GM23338 (cell line): ENCODE data around the gene CORO1C.

Experiments
- CREB1 ChIP-seq: fragments of 250-450 bp; sonication (Bioruptor Pico); IDR thresholded peaks from 2 replicates; pipeline ENCODE4 v1.5.0; 2020; ENCODE audit warnings: low read depth, mild to moderate bottlenecking, moderate library complexity
- CTCF ChIP-seq, 2 experiments: fragments of 200-600 bp in 1 of 2; sonication (generic) in 1 of 2; conservative IDR thresholded peaks; 2 replicates each; pipeline versions ENCODE4 v1.5.1 to v1.6.1; 2016 to 2017; ENCODE audit warnings: antibody characterized with exemption in 2 of 2, low read depth in 2 of 2, mild to moderate bottlenecking in 2 of 2, moderate library complexity in 1 of 2
- EZH2 ChIP-seq: fragments of 200-600 bp; sonication (generic); IDR thresholded peaks from one replicate; pipeline ENCODE4 v1.8.0; 2017; ENCODE audit warnings: antibody characterized with exemption, mild to moderate bottlenecking, low read depth; ENCODE audit not compliant: unreplicated experiment
- EZH2phosphoT487 ChIP-seq: fragments of 200-600 bp; sonication (generic); IDR thresholded peaks from one replicate; pipeline ENCODE4 v1.8.1; 2018; ENCODE audit warnings: antibody characterized with exemption; ENCODE audit not compliant: unreplicated experiment
- JUNB ChIP-seq: IDR thresholded peaks from one replicate; pipeline ENCODE4 v1.6.1; 2016; ENCODE audit warnings: antibody characterized with exemption; ENCODE audit not compliant: unreplicated experiment
- NANOG ChIP-seq: IDR thresholded peaks from 2 replicates; pipeline ENCODE4 v1.6.1; 2016; ENCODE audit warnings: antibody characterized with exemption, borderline replicate concordance
- POLR2AphosphoS5 ChIP-seq: IDR thresholded peaks from 2 replicates; pipeline ENCODE4 v1.6.1; 2016; ENCODE audit warnings: antibody characterized with exemption, low read depth
- REST ChIP-seq: IDR thresholded peaks from one replicate; pipeline ENCODE4 v1.6.1; 2018; ENCODE audit warnings: antibody characterized with exemption; ENCODE audit not compliant: unreplicated experiment
- ZNF462 ChIP-seq: fragments of 250-450 bp; sonication (Bioruptor Pico); IDR thresholded peaks from 2 replicates; pipeline ENCODE4 v1.5.0; 2020; ENCODE audit warnings: mild to moderate bottlenecking, moderate library complexity

GRCh38 chr12:108668542-108668941 is 62.8 kb downstream of the CORO1C start:
- TF ChIP-seq CTCF (conservative IDR thresholded peaks at IDR 0.05; ENCODE audit: low read depth in 2 of 2) (no peak), POLR2AphosphoS5 (no peak), EZH2 (no peak), REST (no peak), JUNB (no peak), ZNF462 (CRISPR knock-in tag) (no peak), EZH2phosphoT487 (no peak), CREB1 (CRISPR knock-in tag) (no peak), NANOG (no peak)
